NB4 (cell line): ENCODE measurements around the gene NSD1.

Experiments
- CTCF ChIP-seq: IDR thresholded peaks from one replicate; pipeline ENCODE4 v1.5.1; 2012; ENCODE audit warnings: low read depth, low read length
- POLR2A ChIP-seq: IDR thresholded peaks from 2 replicates; pipeline ENCODE4 v1.6.1; 2011; ENCODE audit warnings: mild to moderate bottlenecking; ENCODE audit not compliant: insufficient read length; ENCODE audit errors: extremely low read depth
- TF ChIP-seq, protein P1 (sequence below): IDR thresholded peaks from 2 replicates; pipeline ENCODE4 v1.6.1; 2011; ENCODE audit warnings: low read depth, low read length

GRCh38 chr5:177264178-177264577 lies 130.6 kb downstream of the NSD1 start:
- no peak for TF ChIP-seq POLR2A
- no peak for TF ChIP-seq CTCF
- TF ChIP-seq, protein P1, sequence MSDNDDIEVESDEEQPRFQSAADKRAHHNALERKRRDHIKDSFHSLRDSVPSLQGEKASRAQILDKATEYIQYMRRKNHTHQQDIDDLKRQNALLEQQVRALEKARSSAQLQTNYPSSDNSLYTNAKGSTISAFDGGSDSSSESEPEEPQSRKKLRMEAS: no peak
